HG03060 (cell line): ENCODE results near the gene ASPA.

Source experiments
- ATAC-seq: cut with Tn5 transposase; IDR thresholded peaks from one replicate; pipeline ENCODE4 v1.9.1; 2021; ENCODE audit warnings: low read depth, moderate number of reproducible peaks; ENCODE audit not compliant: unreplicated experiment

ASPA gene

DNA sequence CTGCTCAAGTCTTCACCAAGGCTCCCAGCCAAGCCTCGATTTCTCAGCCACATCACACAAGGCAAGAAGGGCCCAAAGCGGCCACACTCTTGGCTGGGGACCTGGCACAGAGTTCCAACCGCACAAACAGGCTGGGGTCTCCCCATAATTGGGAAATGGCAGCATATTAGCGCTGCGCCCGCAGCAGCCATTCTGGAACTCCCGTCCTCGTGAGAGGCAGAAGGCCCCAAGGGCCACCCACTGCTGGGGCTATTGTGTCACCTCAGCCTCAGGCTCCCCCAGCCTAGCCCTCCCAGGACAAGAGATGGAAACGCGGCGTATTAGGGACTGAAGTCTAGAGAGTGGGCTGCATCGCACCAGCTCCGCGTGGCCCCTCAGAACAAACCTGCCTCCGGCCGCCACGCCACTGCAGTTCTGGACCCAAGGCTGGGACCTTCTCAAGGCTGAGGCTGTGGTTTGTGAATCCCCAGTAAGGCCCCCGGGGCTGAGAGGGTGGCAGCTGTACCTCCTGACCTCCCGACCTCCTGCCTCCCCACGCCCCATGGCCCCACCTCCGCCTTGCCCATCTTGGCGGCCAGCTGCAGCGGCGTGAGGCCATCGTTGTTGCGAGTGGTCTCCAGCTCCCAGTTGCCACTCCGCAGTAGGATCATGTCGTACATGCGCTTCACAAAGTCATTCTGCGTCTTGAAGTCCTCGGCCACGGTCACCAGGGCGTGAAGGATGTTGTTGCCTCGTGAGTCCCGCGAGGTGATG lies 56.5 kb downstream of the ASPA start:
- ATAC-seq, result no peak

DNA sequence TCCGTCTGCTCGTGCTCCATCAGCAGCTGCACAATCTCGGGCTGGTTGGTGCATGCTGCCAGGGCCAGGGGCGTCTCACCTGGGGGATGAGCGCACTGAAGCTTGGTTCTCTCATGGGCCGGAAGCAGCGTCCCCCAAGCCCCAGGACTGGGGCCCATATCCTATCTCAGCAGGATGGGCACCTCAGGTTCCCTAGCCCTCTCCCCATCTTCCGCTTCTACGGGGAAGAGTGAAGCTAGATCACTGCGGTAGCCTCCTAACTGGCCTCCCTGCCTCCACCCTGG lies 57.0 kb downstream of the ASPA start:
- no peak for ATAC-seq

DNA sequence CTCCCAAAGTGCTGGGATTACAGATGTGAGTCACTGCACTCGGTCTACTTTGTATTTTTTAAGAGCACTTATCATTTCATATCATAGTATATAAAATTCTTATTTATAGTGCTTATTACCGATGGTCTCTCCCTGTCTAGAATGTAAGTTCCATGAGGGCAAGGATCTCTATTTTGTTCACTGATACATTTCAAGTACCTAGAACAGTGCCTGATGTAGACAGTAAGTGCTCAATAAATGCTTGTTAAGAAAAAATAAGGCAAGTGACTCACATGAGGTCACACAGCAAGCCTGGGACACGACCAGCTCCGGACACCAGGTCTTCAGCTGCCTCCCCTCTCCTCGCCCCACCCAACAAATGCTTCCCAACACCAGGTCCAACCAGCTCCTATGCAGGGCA lies 58.0 kb downstream of the ASPA start:
- ATAC-seq, result no peak

- no peak for ATAC-seq
Measured at GRCh38 chr17:3534881-3535252, 59.1 kb downstream of the ASPA start.

GRCh38 chr17:3535253-3535995 lies 59.6 kb downstream of the ASPA start:
- ATAC-seq, result no peak

GRCh38 chr17:3536716-3537115 lies 60.9 kb downstream of the ASPA start:
- ATAC-seq, result no peak

- ATAC-seq, result no peak
Measured at GRCh38 chr17:3539881-3540540, 64.2 kb downstream of the ASPA start.

DNA sequence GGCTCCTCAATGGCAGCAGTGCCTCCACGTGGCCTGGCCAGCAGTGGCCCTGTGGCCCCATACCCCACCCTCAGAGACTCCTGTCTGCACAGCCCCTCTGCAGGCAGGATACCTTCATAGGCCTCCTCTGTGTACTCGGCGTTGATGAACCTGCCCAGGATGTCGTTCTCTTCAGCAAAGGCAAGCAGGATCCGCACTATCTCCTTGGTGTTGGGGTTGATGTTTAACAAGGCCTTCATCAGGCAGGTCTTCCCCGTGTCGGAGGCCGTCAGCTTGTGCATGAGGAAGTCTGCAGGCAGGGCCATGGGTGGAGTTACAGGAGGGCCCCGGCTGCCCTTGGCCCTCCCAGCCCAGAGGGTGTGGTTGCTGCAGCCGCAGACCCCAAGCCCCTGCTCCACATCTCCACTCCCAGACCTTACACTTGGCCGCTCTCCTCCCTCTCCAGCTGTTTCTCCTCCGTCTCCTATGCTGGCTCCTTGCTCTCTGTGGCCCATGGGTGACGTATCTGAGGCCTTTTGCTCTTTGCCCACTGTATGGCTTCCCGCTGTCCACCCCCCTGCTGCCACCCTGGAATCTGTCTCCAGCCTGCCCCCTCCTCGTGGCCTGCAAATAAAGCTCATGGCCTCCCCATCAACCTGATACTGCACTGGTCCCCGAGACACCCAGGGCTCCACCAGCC lies 66.8 kb downstream of the ASPA start:
- no peak for ATAC-seq

DNA sequence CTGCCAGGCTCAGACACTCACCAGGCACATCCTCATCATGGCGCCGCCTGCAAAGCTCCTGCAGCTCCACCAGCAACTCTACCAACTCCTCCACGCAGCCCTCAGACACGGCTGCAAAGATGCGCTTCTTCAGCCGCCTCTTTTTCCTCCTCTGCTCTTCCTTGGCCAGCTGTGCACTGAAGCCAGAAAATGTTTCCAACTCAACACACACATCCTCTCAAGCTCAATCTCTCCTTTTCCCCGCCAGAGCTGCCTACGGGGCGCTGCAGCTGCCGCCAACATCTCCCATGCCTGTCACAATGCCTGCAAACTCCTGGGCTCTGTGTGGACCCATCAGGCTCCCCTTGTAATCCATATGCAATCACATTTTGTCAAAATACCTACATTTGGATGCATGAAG lies 67.7 kb downstream of the ASPA start:
- ATAC-seq, result no peak

GRCh38 chr17:3544365-3544764 lies 68.6 kb downstream of the ASPA start:
- no peak for ATAC-seq

GRCh38 chr17:3545151-3545550 lies 69.4 kb downstream of the ASPA start:
- ATAC-seq, result no peak

DNA sequence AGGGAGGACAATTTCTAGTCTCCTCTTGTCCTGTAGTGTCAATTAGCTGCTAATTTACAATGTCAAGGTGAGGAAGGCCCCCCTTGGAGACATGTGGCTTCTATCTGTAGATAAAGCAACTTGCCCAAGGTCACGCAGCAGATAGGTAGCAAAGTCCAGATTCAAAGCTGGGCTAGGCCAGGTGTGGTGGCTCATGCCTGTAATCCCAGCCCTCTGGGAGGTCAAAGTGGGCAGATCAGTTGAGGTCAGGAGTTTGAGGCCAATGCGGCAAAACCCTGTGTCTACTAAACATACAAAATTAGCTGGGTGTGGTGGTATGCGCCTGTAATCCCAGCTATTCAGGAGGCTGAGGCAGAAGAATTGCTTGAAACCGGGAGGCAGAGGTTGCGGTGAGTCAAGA lies 70.7 kb downstream of the ASPA start:
- ATAC-seq, result no peak

DNA sequence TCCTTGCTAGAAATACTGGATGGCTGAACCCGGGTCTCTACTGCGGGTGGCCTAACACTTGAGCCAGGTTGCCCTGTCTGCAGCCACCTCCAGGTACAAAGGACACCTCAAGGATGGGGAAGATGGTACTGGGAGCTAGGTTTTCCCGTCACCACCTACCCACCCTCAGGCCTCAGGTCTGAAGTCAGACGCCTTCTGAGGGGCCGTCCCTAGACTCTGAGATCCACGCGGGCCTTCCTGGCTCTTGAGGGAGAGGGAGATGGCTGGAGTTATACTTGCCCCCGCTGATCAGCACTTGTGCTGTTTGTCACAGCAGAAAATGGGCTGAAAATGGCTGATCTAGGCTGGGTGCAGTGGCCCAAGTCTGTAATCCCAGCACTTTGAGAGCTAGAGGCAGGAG lies 71.2 kb downstream of the ASPA start:
- ATAC-seq, result no peak

DNA sequence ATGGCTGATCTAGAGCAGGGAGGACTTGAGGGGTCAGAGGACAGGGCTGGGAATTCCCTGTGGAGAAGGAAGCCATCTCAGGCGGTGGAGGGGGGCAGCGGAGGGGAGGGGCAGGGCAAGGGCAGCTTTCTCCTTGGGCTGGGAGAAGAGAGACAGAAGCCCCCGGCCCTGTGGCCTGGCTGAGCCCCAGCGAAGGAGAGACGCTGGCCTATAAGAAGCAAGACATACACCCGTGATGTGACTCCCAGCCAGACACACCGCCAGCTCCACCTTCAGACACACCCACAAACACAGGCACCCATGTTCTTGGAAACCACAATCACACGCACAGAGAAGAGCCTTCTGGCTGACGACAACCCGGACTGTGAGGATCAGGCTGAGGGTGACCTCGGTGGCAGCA lies 71.8 kb downstream of the ASPA start:
- ATAC-seq, result no peak

DNA sequence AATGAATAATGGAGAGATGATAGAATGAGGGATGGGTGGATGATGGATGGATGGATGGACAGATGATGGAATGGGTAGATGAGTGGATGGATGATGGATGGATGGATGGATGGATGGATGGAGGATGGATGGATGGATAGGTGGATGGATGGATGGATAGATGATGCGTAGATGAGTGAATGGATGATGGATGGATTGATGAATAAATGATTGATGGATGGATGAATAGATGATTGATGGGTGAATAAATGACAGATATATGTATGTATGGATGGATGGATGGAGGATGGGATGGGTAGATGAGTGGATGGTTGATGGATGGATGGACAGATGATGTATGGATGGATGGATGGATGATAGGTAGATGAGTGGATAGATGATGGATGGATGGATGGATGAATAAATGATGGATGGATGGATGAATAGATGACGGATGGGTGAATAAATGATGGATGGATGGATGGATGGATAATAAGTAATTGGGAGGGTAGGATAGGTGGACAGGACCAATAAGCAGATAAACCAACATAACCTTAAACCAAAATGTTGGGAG lies 73.9 kb downstream of the ASPA start:
- no peak for ATAC-seq

- no peak for ATAC-seq
Measured at GRCh38 chr17:3551189-3551588, 75.4 kb downstream of the ASPA start.

GRCh38 chr17:3552916-3553315 lies 77.1 kb downstream of the ASPA start:
- no peak for ATAC-seq
